ENCODE results near the gene TNNC1. TPM values are rescaled to one million over a fixed set of nuclear protein-coding genes. Genes with fewer than 3 reads are reported as not detected.

TNNC1 gene
- total and polyA plus RNA-seq, 2 of the 13 experiments (the other 11 are each of a cell fraction or from before 2014, with no cell fraction given) = 11.8 to 36.4 TPM

DNA sequence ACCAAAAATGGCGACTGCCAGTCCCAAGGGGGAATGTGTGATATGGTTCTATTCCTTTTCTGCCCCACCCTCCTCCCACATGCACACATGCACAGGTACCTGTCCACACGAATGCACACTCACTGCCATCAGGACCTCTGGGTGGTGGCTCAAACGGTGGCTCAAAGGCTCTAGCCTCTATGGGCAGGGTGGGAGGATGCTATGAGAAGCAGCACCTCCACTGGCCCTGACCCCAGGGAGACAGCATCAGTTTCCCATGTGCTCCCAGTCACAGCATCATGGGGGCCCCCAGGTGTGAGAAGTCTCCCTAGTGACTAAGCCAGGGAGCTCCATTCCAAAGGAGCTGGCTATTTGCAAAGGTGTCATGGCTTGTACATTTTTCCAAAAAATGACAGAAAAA is 24.8 kb downstream of the TNNC1 start:
- 7% methylated on average over 3 of the region's 3 CpGs for WGBS (ENCODE audit: low lambda C conversion rate)
- TF ChIP-seq ZNF441 (CRISPR knock-in tag; IDR thresholded peaks at IDR 0.05; ENCODE audit: borderline replicate concordance) = no peak
- TF ChIP-seq ZNF563 (CRISPR knock-in tag; IDR thresholded peaks at IDR 0.05) = 0 out of 2 replicates have a peak, but pooled peaks have one; percentile 10
- TF ChIP-seq ZNF12 (CRISPR knock-in tag; IDR thresholded peaks at IDR 0.05) = 0 out of 2 replicates have a peak, but pooled peaks have one; percentile 28
- 0 out of 2 replicates have a peak, but pooled peaks have one; percentile 4 for TF ChIP-seq REPIN1 (CRISPR knock-in tag; IDR thresholded peaks at IDR 0.05; ENCODE audit: borderline replicate concordance, low read depth)
- 0 out of 2 replicates have a peak, but pooled peaks have one; percentile 29 for TF ChIP-seq ZNF850 (CRISPR knock-in tag; conservative IDR thresholded peaks at IDR 0.05)
- peak; percentile 13 for ATAC-seq

GRCh38 chr3:52428151-52429005 is 25.5 kb downstream of the TNNC1 start:
- H3K79me2 ChIP-seq (ENCODE audit: insufficient read depth, low read length) = no peaks in the 10 kb centered on the region
- intact Hi-C loops (cut with micrococcal nuclease; ENCODE audit: unreplicated experiment) = loop anchor here (1.0 kb wide), 1 partner anchor 19 kb away; no protein-coding TSS in a partner anchor
- BruUV-seq (replicated peaks) = no TSS peak
- no peak overlapping the region for H2AFZ ChIP-seq (ENCODE audit: low read length)
- ATAC-seq (peak; percentile 64), DNase-seq (ENCODE audit: low spot score) (peak; percentile 76), FAIRE-seq (peak; percentile 87)
- no peaks in the 10 kb centered on the region for H3K27me3 ChIP-seq (ENCODE audit: control insufficient read depth in 1 of 2, insufficient read depth in 2 of 2, low read length in 2 of 2)
- no peaks in the 10 kb centered on the region for H3K36me3 ChIP-seq (replicated peaks in 1 of 2; ENCODE audit: control insufficient read depth in 1 of 2, insufficient read depth in 2 of 2, low read length in 2 of 2)
- H3K9me3 ChIP-seq (ENCODE audit: low read length) = no peaks in the 10 kb centered on the region
- H3K27ac ChIP-seq (ENCODE audit: extremely low read length, insufficient read depth, low read length) = no peak overlapping the region
- H3K4me2 ChIP-seq (ENCODE audit: low read depth, low read length) = peak overlapping the region; percentile 68
- H3K4me3 ChIP-seq (replicated peaks in 1 of 3; ENCODE audit: insufficient read depth in 1 of 3, low read depth in 2 of 3, low read length in 3 of 3) = no peak overlapping the region
- in situ Hi-C loops (cut with HindIII; ENCODE audit: extremely low pct_ligation_motif_present, low pct_unique_long_range_greater_than_20kb) = no loop called here
- WGBS (ENCODE audit: low lambda C conversion rate) = 4% methylated on average over 7 of the region's 7 CpGs
- H4K20me1 ChIP-seq (ENCODE audit: insufficient read depth, low read length) = no peaks in the 10 kb centered on the region
- H3K4me1 ChIP-seq (ENCODE audit: insufficient read depth, low read length) = peaks cover 69% of the 10 kb centered on the region
- ChIA-PET CTCF (ENCODE audit: low intra/inter-chr PET ratio, low total read pairs) (interaction anchor here (1.1 to 4.0 kb wide), 4 partner anchors 16 to 23 kb away, joined by 3 to 83 read pairs (median 4); partner anchors contain the start of gene SEMA3G), POLR2A (interaction anchor here (2.2 kb wide), 1 partner anchor 17 kb away, joined by 14 read pairs; the partner anchor contains the start of gene SEMA3G)
- no peak overlapping the region for H3K9ac ChIP-seq (ENCODE audit: insufficient read depth, low read depth, low read length)
- TF ChIP-seq CREB1 (IDR thresholded peaks at IDR 0.05) (no peak), CREB1 (CRISPR knock-in tag; IDR thresholded peaks at IDR 0.05) (no peak), ZNF772 (CRISPR knock-in tag; IDR thresholded peaks at IDR 0.05) (peak; percentile 34; the same call in 1 of the 2 replicates), ZFP90 (CRISPR knock-in tag; IDR thresholded peaks at IDR 0.05; ENCODE audit: borderline replicate concordance) (no peak), ETV5 (CRISPR knock-in tag; IDR thresholded peaks at IDR 0.05; ENCODE audit: borderline replicate concordance) (0 out of 2 replicates have a peak, but pooled peaks have one; percentile 17), IRF2 (CRISPR knock-in tag; IDR thresholded peaks at IDR 0.05) (0 out of 2 replicates have a peak, but pooled peaks have one; percentile 41), ZBED4 (CRISPR knock-in tag; IDR thresholded peaks at IDR 0.05; ENCODE audit: borderline replicate concordance) (0 out of 2 replicates have a peak, but pooled peaks have one; percentile 21), SMAD3 (CRISPR knock-in tag; IDR thresholded peaks at IDR 0.05) (0 out of 2 replicates have a peak, but pooled peaks have one; percentile 44)

More for the DNA sequence above, 24.8 kb downstream of the TNNC1 start:
- H3K4me3 ChIP-seq (replicated peaks in 1 of 3; ENCODE audit: insufficient read depth in 1 of 3, low read depth in 2 of 3, low read length in 3 of 3) = no peak overlapping the region
- H2AFZ ChIP-seq (ENCODE audit: low read length) = no peak overlapping the region
- in situ Hi-C loops (cut with HindIII; ENCODE audit: extremely low pct_ligation_motif_present, low pct_unique_long_range_greater_than_20kb) (no loop called here), intact Hi-C loops (cut with micrococcal nuclease; ENCODE audit: unreplicated experiment) (no loop called here)
- no peak overlapping the region for H3K9ac ChIP-seq (ENCODE audit: insufficient read depth, low read depth, low read length)
- DNase-seq (ENCODE audit: low spot score) (no peak), FAIRE-seq (no peak)
- H4K20me1 ChIP-seq (ENCODE audit: insufficient read depth, low read length) = no peaks in the 10 kb centered on the region
- ChIA-PET POLR2A (interaction anchor here (2.2 kb wide), 1 partner anchor 16 kb away, joined by 14 read pairs; the partner anchor contains the start of gene SEMA3G), CTCF (ENCODE audit: low intra/inter-chr PET ratio, low total read pairs) (interaction anchor here (1.1 to 4.0 kb wide), 4 partner anchors 17 to 23 kb away, joined by 3 to 83 read pairs (median 4); partner anchors contain the start of gene SEMA3G)
- no peaks in the 10 kb centered on the region for H3K27me3 ChIP-seq (ENCODE audit: control insufficient read depth in 1 of 2, insufficient read depth in 2 of 2, low read length in 2 of 2)
- H3K9me3 ChIP-seq (ENCODE audit: low read length) = no peaks in the 10 kb centered on the region
- no peaks in the 10 kb centered on the region for H3K79me2 ChIP-seq (ENCODE audit: insufficient read depth, low read length)
- peak overlapping the region; percentile 68 for H3K4me2 ChIP-seq (ENCODE audit: low read depth, low read length)
- no peaks in the 10 kb centered on the region for H3K36me3 ChIP-seq (replicated peaks in 1 of 2; ENCODE audit: control insufficient read depth in 1 of 2, insufficient read depth in 2 of 2, low read length in 2 of 2)
- H3K27ac ChIP-seq (ENCODE audit: extremely low read length, insufficient read depth, low read length) = peak overlapping the region; percentile 83
- TSS peak; percentile 45 for BruUV-seq (replicated peaks)
- H3K4me1 ChIP-seq (ENCODE audit: insufficient read depth, low read length) = peaks cover 76% of the 10 kb centered on the region

Measured in HepG2 (cell line).